ENCODE data around the gene SDR39U1.

SDR39U1 gene

GRCh38 chr14:24390701-24391468, 51.7 kb downstream of the SDR39U1 start:
- no peak for DNase-seq (ENCODE audit: low read depth in 2 of 2)
